GM19468 (cell line): ENCODE measurements around the gene CAMTA1.

Source experiments
- ATAC-seq: cut with Tn5 transposase; IDR thresholded peaks from one replicate; pipeline ENCODE4 v1.9.1; 2021; ENCODE audit warnings: mild to moderate bottlenecking, moderate library complexity, moderate number of reproducible peaks; ENCODE audit not compliant: unreplicated experiment; ENCODE audit errors: extremely low read depth

The CAMTA1 gene

DNA sequence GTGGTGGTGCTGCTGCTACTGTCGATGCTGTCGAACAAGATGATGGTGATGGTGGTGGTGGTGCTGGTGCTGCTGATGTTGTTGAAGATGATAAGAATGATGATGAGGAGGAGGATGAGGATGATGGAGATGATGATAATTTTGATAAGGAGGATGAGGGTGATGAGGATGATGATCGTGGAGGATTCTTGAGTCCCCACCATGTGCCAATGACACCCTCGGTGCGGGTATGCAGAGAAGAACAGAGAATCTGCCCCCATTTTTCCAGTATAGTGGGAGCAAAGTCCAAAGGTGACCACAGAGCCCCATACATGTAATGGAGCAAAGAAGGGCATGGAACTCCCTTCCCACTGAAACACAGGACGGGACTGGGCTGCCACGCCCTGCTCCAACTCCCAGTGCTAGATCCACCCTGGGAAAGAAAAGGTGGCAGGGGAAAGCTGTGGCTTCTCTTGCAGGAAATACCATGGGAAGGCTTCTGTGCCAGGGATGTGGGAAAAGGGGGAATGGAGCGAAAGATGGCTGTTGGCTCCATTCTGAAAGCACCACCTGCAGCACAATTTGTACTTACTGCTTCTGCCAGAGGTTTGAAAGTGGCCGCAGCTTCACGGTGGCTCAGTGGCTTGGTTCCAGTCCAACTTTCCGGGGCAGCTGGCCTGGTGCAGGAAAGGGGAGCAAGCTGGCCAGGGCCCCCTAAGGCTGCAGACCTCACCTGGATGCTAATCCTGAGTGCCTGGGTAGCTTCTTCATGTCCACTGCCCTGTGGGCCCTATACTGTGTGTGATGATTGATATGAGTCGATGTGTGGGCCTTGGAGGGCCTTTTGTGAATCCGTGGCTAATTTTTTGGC, 598.6 kb downstream of the CAMTA1 start:
- no peak for ATAC-seq

GRCh38 chr1:7384679-7385078, 599.4 kb downstream of the CAMTA1 start:
- ATAC-seq: no peak

DNA sequence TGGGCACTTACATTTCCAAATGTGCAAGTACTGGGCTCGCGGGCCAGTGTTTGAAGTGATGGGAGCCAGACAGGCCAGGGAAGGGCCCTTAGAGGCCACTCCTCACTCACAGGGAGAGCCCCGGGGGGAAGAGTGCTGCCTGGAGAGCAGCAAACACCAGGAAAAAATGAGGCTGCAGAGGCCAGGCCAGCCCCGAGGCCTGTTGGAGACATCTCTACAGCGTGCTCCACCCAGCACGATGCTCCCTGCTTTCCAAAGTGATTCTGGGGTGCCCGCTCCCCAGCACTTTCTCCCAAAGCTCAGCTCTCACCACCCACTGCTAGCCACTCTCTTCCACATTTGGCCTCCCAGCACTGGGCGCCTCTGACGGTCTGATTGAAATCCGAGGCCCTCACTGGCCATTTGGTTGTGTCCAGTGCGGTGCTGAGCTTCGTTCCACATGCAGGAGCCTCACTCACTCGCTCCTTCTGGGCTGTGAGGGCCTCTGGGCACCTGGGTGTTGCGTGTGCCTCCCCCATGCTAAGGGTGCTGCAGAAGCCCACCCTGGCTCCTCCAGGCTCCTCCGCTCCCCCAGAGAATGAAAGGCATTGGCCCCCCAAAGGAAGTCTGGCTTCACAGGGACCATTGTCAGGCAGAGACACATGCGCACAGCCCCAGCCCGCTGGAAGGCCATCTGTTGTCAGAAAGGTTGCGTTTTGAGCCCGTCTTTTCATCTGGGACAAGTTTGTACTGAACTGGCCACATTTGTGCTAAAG, 600.4 kb downstream of the CAMTA1 start:
- ATAC-seq: no peak

GRCh38 chr1:7386226-7387052, 601.2 kb downstream of the CAMTA1 start:
- no peak for ATAC-seq

DNA sequence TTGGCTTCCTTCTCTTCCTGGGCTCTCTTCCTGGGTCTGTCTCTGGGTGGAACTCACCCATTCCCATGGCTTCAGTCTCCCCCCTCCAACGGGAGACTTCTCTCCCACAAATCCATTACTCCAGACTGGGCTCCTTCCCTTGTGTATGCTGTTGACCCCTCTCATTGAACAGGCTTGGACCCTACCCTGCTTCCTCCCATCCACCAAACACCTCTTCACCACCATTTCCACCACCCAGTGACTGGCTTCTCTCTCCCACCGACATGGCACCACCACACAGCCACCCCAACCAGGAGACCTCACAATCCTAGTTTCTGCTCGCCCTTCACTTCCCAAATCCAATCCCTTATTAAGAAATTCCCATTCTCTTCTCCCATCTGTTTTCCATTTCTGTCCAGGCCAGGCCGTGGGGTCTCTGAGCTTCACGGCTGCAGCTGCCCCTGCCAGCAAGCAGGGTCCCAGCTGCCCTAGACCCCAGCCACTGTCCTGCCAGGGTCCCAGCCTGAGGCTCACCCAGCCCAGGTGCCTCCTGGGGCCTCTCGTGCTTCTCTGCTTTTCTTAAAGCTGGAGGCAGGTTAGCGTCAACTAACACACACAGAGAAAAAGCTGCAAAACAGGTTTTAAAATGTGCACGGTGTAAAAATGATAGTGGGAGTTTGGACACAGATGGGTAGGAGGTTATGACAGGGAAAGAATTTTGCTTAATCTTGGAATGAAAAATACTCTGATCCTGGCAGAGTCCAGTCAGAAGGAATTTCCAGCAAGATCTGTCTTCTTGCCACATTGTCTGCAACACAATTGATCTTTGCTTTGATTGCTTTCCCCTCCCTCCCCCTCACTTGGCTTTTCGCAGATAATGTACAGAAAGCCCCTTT, 602.0 kb downstream of the CAMTA1 start:
- no peak for ATAC-seq

GRCh38 chr1:7388141-7388487, 602.9 kb downstream of the CAMTA1 start:
- no peak for ATAC-seq

GRCh38 chr1:7388488-7389185, 603.4 kb downstream of the CAMTA1 start:
- no peak for ATAC-seq

- no peak for ATAC-seq
Measured at GRCh38 chr1:7389201-7389905, 604.1 kb downstream of the CAMTA1 start.

DNA sequence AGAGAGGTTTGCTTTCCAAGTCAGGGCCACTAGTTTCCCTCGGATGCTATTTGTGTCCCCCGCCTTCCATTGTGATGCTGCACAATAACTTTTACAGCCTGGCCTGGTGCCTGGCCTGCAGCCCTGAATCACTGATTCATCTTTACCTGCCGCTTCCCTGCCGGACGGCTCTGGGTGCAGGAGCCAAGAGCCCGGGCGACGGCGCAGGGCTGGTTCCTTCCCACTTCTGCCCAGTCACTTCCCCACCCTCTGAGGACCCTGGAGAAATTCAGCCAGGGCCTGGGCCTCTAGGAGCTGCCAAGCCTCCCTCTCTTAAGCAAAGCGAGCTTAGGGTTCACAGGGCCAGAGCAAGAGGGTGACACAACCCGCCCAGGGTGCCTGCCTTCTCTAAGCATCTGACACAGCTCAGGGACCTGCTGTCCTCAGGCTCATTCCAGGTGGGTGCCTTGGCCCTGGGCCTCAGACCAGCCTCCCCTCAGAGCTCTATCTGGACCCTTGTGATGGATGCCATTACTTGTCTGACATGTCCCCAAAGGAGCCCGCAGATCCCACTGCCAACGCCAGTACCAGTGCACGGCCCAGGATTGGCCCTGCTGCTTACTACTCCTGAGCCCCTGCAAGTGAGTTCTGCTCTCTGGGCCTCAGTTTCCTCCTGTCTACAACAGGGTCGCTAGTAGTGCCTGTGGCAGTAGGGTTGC, 604.8 kb downstream of the CAMTA1 start:
- no peak for ATAC-seq

DNA sequence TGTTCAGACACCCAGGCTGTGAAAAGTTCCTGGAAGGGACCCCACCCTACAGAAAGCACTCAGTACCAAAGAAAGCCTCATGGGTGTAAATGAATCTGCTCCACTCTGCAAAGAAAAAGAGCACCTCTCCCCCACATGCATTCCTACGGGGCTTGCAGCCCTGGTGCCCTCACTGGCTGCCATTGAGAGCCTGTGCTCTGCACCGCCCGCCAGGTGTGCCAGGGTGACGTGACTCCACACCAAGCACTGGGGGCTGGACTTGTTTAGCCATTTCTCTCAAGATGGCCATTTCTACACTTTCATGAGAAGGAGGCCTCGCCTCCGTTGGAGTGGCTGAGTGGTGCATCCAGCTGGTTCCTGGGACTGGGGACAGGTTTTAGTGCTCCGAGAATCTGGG, 605.3 kb downstream of the CAMTA1 start:
- no peak for ATAC-seq

GRCh38 chr1:7393136-7393535, 607.9 kb downstream of the CAMTA1 start:
- no peak for ATAC-seq

DNA sequence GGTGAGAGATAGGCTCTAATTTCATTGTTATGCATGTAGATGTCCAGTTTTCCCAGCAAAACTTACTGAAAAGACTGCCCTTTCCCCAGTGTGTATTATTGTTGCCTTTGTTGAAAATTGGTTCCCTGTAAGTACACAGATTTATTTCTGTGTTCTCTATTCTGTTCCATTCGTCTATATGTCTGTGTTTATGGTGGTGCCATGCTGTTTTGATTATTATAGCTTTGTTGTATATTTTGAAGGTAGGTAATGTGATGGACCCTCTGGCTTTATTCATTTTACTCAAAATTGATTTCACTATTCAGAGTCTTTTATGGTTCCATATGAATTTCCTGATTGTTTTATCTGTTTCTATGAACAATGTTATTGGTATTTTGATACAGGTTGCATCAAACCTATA, 610.0 kb downstream of the CAMTA1 start:
- ATAC-seq: no peak

DNA sequence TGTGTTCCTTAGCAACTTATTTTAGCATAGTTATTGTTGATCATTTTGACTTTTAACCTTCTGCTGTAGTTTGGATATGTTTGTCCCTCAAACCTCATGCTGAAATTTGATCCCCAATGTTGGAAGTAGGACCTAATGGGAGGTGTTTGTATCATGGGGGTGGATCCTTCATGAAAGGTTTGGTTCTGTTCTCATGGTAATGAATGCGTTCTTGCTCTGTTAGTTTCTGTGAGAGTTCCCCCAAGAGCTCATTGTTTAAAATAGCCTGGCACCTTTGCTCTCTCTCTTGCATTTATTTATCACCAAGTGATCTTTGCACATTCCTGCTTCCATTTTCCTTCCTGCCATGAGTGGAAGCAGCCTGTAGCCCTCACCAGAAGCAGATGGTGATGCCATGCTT, 613.7 kb downstream of the CAMTA1 start:
- no peak for ATAC-seq

GRCh38 chr1:7399514-7400125, 614.4 kb downstream of the CAMTA1 start:
- ATAC-seq: no peak

GRCh38 chr1:7400566-7400965, 615.3 kb downstream of the CAMTA1 start:
- ATAC-seq: no peak

- ATAC-seq: no peak
Measured at GRCh38 chr1:7401814-7402547, 616.7 kb downstream of the CAMTA1 start.

DNA sequence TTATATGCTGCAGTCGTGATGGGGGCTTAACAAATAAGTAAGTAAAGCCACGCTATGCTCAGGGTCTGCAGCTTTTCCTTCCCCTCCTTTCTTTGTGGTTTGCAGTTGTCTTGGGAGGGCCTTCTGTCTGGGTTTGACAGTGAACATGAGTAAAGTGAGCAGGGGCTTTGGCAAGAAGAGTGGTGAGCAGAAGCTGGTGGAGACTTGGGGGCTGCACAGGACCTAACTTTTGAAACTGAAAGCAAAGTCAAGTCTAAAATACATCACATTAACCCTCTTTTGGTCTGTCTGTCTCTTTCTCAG, 617.2 kb downstream of the CAMTA1 start:
- no peak for ATAC-seq
